Endothelial cell (in vitro differentiated cells): ENCODE data around the gene CDK14. TPM values are rescaled to one million over a fixed set of nuclear protein-coding genes. Genes with fewer than 3 reads are reported as not detected.

Experiments used
- DNase-seq: peaks from one replicate; pipeline ENCODE4 v3.0.0; 2021; ENCODE audit warnings: low spot score
- H3K27ac Mint-ChIP-seq: one replicate; pipeline ENCODE4 v1.8.0; 2021; ENCODE audit warnings: mixed read lengths, inconsistent platforms; ENCODE audit not compliant: unreplicated experiment
- H3K27me3 Mint-ChIP-seq: one replicate; pipeline ENCODE4 v1.8.0; 2021; ENCODE audit warnings: mild to moderate bottlenecking, moderate library complexity, mixed read lengths, inconsistent platforms; ENCODE audit not compliant: unreplicated experiment
- H3K36me3 Mint-ChIP-seq: one replicate; pipeline ENCODE4 v1.8.0; 2021; ENCODE audit warnings: mild to moderate bottlenecking, low read depth, mixed read lengths, inconsistent platforms; ENCODE audit not compliant: unreplicated experiment
- H3K4me1 Mint-ChIP-seq: one replicate; pipeline ENCODE4 v1.8.0; 2021; ENCODE audit warnings: mild to moderate bottlenecking, mixed read lengths, inconsistent platforms; ENCODE audit not compliant: unreplicated experiment
- H3K4me3 Mint-ChIP-seq: one replicate; pipeline ENCODE4 v1.8.0; 2021; ENCODE audit warnings: mild to moderate bottlenecking, mixed read lengths, inconsistent platforms; ENCODE audit not compliant: unreplicated experiment
- H3K9me3 Mint-ChIP-seq: one replicate; pipeline ENCODE4 v1.8.0; 2021; ENCODE audit warnings: mixed read lengths, inconsistent platforms; ENCODE audit not compliant: unreplicated experiment
- total RNA-seq: library from RNA; stranded (reverse); fragmentation: NEBNext Ultra II Directional; extraction: Animal tissue kit (Norgen Biotek cat#: 25700); gene quantifications from one replicate; pipeline ENCODE4 v1.2.1, GENCODE V29; 2021; ENCODE audit not compliant: unreplicated experiment
- TF ChIP-seq, protein P1 (sequence below): fragments of 200-600 bp; sonication (generic); IDR thresholded peaks from one replicate; pipeline ENCODE4 v1.5.0; 2021; ENCODE audit warnings: antibody characterized with exemption; ENCODE audit not compliant: unreplicated experiment

Gene CDK14
- total RNA-seq, 1 donor from 2014 or later = 30.2 TPM

DNA sequence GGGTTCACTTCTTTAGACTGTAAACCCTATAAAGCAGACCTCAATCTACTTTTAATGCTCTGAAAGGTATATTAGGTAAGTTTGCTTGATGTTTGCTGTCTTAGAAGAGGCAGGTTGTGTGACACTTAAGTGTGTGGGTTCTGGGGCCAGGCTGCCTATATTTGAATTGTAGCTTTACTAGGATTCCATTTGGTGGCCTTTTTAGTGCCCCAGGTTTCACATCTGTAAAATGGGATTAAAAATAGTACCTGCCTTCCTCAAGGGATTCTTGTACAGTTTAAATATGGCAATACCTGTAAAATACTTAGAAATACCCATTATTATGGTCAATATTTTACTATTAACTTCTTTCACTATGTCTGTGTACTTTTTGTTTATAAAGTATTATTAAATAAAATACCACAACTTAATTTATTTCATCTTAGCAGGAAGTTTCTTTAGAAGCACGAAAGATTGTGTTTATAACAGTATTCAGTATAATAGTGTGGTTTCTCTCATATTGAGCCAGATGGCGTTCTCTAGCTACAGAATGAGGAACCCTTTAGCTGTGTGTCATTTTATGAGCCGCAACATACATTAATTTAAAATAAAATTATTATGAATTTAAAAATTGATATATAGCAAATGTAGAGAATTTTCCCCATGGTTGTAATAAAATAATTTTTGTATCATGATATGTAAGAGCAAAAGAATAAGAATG is 94.2 kb downstream of the CDK14 start:
- Mint-ChIP-seq H3K27me3 (no peaks in the 10 kb centered on the region), H3K27ac (no peak overlapping the region), H3K9me3 (no peaks in the 10 kb centered on the region), H3K4me1 (peaks cover 20% of the 10 kb centered on the region), H3K4me3 (no peak overlapping the region), H3K36me3 (no peaks in the 10 kb centered on the region)
- TF ChIP-seq, protein P1, sequence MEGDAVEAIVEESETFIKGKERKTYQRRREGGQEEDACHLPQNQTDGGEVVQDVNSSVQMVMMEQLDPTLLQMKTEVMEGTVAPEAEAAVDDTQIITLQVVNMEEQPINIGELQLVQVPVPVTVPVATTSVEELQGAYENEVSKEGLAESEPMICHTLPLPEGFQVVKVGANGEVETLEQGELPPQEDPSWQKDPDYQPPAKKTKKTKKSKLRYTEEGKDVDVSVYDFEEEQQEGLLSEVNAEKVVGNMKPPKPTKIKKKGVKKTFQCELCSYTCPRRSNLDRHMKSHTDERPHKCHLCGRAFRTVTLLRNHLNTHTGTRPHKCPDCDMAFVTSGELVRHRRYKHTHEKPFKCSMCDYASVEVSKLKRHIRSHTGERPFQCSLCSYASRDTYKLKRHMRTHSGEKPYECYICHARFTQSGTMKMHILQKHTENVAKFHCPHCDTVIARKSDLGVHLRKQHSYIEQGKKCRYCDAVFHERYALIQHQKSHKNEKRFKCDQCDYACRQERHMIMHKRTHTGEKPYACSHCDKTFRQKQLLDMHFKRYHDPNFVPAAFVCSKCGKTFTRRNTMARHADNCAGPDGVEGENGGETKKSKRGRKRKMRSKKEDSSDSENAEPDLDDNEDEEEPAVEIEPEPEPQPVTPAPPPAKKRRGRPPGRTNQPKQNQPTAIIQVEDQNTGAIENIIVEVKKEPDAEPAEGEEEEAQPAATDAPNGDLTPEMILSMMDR = no peak
- DNase-seq = no peak

DNA sequence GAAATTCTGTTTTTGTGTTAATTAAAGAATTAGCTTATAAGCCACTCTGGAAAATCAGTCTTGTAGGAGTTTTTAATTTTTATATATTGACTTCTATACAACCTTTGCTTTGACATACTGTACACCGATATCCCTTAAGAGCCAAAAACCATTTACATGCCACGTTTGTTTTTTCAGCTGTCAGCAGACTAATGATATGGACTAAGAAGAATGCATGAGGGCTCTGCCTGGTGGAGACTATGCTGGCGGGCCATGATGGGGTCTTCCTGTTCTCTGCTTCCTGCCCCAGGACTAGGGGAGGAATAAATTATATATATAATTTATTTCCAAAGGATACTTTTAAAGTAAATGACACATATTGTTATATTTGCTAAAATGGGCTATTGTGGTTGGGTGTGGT is 96.3 kb downstream of the CDK14 start:
- Mint-ChIP-seq H3K27me3 (peaks cover 2% of the 10 kb centered on the region), H3K9me3 (no peaks in the 10 kb centered on the region), H3K27ac (no peak overlapping the region), H3K36me3 (no peaks in the 10 kb centered on the region), H3K4me1 (peaks cover 20% of the 10 kb centered on the region), H3K4me3 (no peak overlapping the region)
- TF ChIP-seq, protein P1 = no peak
- no peak for DNase-seq

DNA sequence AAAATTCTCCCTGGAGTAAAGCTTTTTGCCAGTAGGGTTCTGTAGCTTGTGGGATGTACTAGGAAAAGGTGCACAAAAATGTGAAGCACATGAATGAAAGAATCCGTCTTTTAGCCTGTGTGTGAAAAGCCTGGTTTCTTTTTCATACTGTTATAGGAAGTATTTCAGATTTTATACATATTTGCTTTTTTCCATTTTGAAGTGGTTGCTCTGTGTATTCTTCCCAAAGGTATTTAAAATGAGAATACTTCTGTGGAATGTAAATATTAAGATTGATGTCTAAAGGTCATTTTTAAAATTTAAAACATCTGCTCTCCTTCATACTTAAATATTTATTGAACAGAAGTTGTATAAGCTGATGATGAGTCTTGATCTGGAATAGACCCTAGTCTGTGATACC is 96.8 kb downstream of the CDK14 start:
- no peak for DNase-seq
- Mint-ChIP-seq H3K27me3 (peaks cover 2% of the 10 kb centered on the region), H3K9me3 (no peaks in the 10 kb centered on the region), H3K27ac (no peak overlapping the region), H3K4me1 (peaks cover 20% of the 10 kb centered on the region), H3K4me3 (no peak overlapping the region), H3K36me3 (no peaks in the 10 kb centered on the region)
- TF ChIP-seq, protein P1 = no peak

DNA sequence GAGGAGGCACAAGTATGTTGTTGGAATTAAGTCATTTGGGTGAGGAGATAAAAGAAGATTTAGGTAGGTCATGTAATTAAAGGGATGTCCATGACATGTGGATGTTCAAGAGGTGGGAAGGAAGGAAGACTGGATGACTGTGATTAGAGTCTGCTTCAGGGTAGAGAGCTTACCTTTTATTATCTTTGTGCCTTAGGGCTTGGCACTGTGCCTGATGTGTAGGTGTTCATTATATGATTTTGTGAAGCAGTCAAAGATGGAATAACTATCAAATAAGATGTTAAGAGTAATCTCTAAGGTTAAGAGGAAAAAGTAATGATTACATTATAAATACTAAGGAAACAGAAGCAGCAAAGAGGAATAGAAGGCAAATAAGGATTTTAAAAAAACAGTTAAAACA is 97.8 kb downstream of the CDK14 start:
- no peak for DNase-seq
- TF ChIP-seq, protein P1 = no peak
- Mint-ChIP-seq H3K4me3 (no peak overlapping the region), H3K36me3 (no peaks in the 10 kb centered on the region), H3K27ac (no peak overlapping the region), H3K9me3 (no peaks in the 10 kb centered on the region), H3K4me1 (peaks cover 17% of the 10 kb centered on the region), H3K27me3 (peaks cover 2% of the 10 kb centered on the region)

DNA sequence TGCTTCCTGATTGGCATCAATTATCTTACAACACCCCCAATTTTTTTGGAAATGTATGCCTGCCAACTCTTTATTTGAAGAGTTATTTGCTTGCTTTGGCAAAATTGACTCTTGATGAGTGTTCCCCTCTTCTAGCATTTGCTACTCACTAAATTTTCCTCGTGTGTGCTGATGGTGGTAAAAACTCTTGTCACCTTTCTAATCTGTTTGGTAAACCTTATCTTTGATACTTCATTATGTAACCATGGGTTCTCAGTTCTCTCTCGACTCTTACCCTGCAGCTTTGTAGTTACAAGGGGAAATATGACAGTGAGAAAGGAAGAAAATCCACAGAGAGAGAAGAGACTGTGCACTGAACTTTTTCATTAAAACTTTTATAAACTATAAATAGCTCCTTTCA is 102.5 kb downstream of the CDK14 start:
- TF ChIP-seq, protein P1 = no peak
- Mint-ChIP-seq H3K27ac (no peak overlapping the region), H3K4me3 (no peak overlapping the region), H3K4me1 (peaks cover 5% of the 10 kb centered on the region), H3K27me3 (peaks cover 2% of the 10 kb centered on the region), H3K36me3 (no peaks in the 10 kb centered on the region), H3K9me3 (no peaks in the 10 kb centered on the region)
- DNase-seq = no peak
